ENCODE results near the gene SRSF5. TPM values are rescaled to one million over a fixed set of nuclear protein-coding genes. Genes with fewer than 3 reads are reported as not detected.
A peak's percentile ranks its signal among the peaks of the same experiment; 100 is the strongest.

SRSF5 gene
- total and polyA plus RNA-seq, 2 of the 13 experiments (the other 11 are each of a cell fraction or from before 2014, with no cell fraction given): 189 to 277 TPM

DNA sequence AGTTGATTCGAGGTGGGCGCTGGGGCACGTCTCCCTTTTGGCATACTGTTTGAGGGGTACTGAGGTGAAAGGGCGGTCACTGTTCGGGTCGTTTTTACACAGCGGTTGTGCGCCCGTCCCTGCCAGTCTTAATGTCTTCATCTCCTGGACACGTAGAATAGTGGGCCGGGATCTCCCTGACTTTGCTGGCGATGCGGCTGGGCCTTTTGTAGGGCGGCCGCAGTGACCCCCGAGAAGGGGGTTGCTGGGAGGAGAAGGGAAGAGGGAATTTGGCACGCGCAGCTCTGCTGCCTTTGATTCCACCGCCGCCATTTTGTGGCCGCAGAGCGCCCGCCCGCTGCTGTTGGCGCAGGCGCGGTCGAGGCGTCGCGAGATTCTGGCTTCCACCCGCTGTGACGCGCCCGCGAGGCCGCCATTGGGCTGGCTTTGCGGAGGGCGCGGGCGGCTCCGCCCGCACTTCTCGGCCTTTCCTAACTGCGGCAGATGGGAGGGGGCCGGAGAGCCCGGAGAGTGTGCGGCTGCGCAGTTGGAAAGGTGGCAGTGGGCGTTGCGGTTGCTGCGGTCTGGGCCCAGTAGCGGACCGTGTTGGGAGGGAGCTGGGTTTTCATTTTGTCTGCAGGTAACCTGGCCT is 542 bp downstream of the SRSF5 start (continued):
- TF ChIP-seq, protein P1, sequence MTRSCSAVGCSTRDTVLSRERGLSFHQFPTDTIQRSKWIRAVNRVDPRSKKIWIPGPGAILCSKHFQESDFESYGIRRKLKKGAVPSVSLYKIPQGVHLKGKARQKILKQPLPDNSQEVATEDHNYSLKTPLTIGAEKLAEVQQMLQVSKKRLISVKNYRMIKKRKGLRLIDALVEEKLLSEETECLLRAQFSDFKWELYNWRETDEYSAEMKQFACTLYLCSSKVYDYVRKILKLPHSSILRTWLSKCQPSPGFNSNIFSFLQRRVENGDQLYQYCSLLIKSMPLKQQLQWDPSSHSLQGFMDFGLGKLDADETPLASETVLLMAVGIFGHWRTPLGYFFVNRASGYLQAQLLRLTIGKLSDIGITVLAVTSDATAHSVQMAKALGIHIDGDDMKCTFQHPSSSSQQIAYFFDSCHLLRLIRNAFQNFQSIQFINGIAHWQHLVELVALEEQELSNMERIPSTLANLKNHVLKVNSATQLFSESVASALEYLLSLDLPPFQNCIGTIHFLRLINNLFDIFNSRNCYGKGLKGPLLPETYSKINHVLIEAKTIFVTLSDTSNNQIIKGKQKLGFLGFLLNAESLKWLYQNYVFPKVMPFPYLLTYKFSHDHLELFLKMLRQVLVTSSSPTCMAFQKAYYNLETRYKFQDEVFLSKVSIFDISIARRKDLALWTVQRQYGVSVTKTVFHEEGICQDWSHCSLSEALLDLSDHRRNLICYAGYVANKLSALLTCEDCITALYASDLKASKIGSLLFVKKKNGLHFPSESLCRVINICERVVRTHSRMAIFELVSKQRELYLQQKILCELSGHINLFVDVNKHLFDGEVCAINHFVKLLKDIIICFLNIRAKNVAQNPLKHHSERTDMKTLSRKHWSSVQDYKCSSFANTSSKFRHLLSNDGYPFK (CRISPR knock-in tag; IDR thresholded peaks at IDR 0.05; ENCODE audit: borderline replicate concordance): peak; percentile 66; the same call in 1 of the 2 replicates
- peak; percentile 82 for TF ChIP-seq TAF1 (CRISPR knock-in tag; IDR thresholded peaks at IDR 0.05)
- peak; percentile 23; the same call in 1 of the 2 replicates for TF ChIP-seq ZFY (CRISPR knock-in tag; IDR thresholded peaks at IDR 0.05)
- TF ChIP-seq ATF6 (CRISPR knock-in tag; conservative IDR thresholded peaks at IDR 0.05): no peak; the same call in 1 of the 2 replicates
- peak; percentile 62 for TF ChIP-seq ZHX2 (IDR thresholded peaks at IDR 0.05; ENCODE audit: low read depth)
- no peak for TF ChIP-seq ZHX2 (CRISPR knock-in tag; IDR thresholded peaks at IDR 0.05; ENCODE audit: borderline replicate concordance)
- 0 out of 2 replicates have a peak, but pooled peaks have one; percentile 26 for TF ChIP-seq ZNF329 (CRISPR knock-in tag; IDR thresholded peaks at IDR 0.05; ENCODE audit: low read depth)
- TF ChIP-seq HDAC2 (CRISPR knock-in tag; IDR thresholded peaks at IDR 0.05): 0 out of 2 replicates have a peak, but pooled peaks have one; percentile 49
- TF ChIP-seq RBFOX2 (IDR thresholded peaks at IDR 0.05; ENCODE audit: low read depth, low read length): peak; percentile 99
- 0 out of 2 replicates have a peak, but pooled peaks have one; percentile 8 for TF ChIP-seq HNRNPL (IDR thresholded peaks at IDR 0.05; ENCODE audit: low read depth, low read length)
- TF ChIP-seq, protein P2, sequence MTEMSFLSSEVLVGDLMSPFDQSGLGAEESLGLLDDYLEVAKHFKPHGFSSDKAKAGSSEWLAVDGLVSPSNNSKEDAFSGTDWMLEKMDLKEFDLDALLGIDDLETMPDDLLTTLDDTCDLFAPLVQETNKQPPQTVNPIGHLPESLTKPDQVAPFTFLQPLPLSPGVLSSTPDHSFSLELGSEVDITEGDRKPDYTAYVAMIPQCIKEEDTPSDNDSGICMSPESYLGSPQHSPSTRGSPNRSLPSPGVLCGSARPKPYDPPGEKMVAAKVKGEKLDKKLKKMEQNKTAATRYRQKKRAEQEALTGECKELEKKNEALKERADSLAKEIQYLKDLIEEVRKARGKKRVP (CRISPR knock-in tag; IDR thresholded peaks at IDR 0.05): no peak
- TF ChIP-seq ZC3H4 (CRISPR knock-in tag; IDR thresholded peaks at IDR 0.05; ENCODE audit: borderline replicate concordance): peak; percentile 72
- TF ChIP-seq ARNT2 (CRISPR knock-in tag; IDR thresholded peaks at IDR 0.05; ENCODE audit: low read depth): 0 out of 2 replicates have a peak, but pooled peaks have one; percentile 18
- peak; percentile 22; the same call in 1 of the 2 replicates for TF ChIP-seq ZBTB42 (CRISPR knock-in tag; IDR thresholded peaks at IDR 0.05)
- 0 out of 2 replicates have a peak, but pooled peaks have one; percentile 16 for TF ChIP-seq ARHGAP35 (CRISPR knock-in tag; IDR thresholded peaks at IDR 0.05; ENCODE audit: borderline replicate concordance)

All from HepG2 (cell line).